K562 (cell line): ENCODE data around the gene RPP14. TPM values are rescaled to one million over a fixed set of nuclear protein-coding genes. Genes with fewer than 3 reads are reported as not detected.
A peak's percentile ranks its signal among the peaks of the same experiment; 100 is the strongest.

Source experiments
- ATAC-seq: fragments of 200-7000 bp; cut with Tn5 transposase; 3 replicates; pipeline ENCODE4 v1.9.1; 2020; ENCODE audit warnings: moderate library complexity
- BruUV-seq: library from RNA; stranded (reverse); fragments of 400-500 nt; replicated peaks from 2 replicates; lab custom pipeline; 2021; lab: Mats Ljungman, UMichigan
- CTCF ChIA-PET: fragments of 300-600 bp; formaldehyde crosslinking; extraction: SDS; loops from one replicate; lab custom pipeline; 2021; ENCODE audit warnings: low intra/inter-chr PET ratio; lab: Yijun Ruan, JAX
- POLR2A ChIA-PET: fragments of 300-600, 350-650 bp; sonication (Branson Sonifier 250); formaldehyde crosslinking; extraction: SDS; loops from one replicate; lab custom pipeline; 2021; ENCODE audit warnings: antibody characterized with exemption, inconsistent platforms; lab: Yijun Ruan, JAX
- DNase-seq, 4 experiments: peaks; one replicate each; pipeline versions ENCODE4 v3.0.0 to v3.0.0-alpha.2; 2011 to 2018; ENCODE audit warnings: low spot score in 3 of 4, mixed read lengths in 3 of 4; ENCODE audit errors: extremely low read depth in 1 of 4
- FAIRE-seq: peaks from 2 replicates; lab custom pipeline; 2011; peaks lifted over from hg19 to GRCh38; lab: Jason Lieb, UNC
- H2AFZ ChIP-seq: 2 replicates; pipeline ENCODE4 v1.6.0; 2011; ENCODE audit warnings: low read depth, low read length, control low read depth, inconsistent platforms
- H3K27ac ChIP-seq: fragments of 200-600 bp; 3 replicates; pipeline ENCODE4 v1.8.0; 2011; ENCODE audit warnings: low read depth, mild to moderate bottlenecking, control low read depth, inconsistent platforms, low read length, moderate library complexity, mixed read lengths; ENCODE audit errors: extremely low read depth
- H3K27me3 ChIP-seq, 2 experiments: fragments of 300-600 bp in 1 of 2; 2 replicates in 1 of 2; 3 replicates in 1 of 2; pipeline versions ENCODE4 v1.6.0 to v1.8.0; 2011; ENCODE audit warnings: inconsistent platforms in 2 of 2, low read length in 2 of 2, mild to moderate bottlenecking in 1 of 2, mixed read lengths in 1 of 2, moderate library complexity in 1 of 2; ENCODE audit not compliant: control insufficient read depth in 2 of 2, insufficient read depth in 2 of 2
- H3K36me3 ChIP-seq: fragments of 300-600 bp; 3 replicates; pipeline ENCODE4 v1.8.0; 2011; ENCODE audit warnings: mild to moderate bottlenecking, low read length, inconsistent platforms; ENCODE audit not compliant: control insufficient read depth, insufficient read depth
- H3K4me1 ChIP-seq, 2 experiments: fragments of 200-600 bp in 1 of 2; replicated peaks in 1 of 2; 2 replicates in 1 of 2; 3 replicates in 1 of 2; pipeline versions ENCODE4 v1.5.1 to v1.8.0; 2011; ENCODE audit warnings: inconsistent platforms in 2 of 2, low read length in 2 of 2, mild to moderate bottlenecking in 1 of 2, mixed read lengths in 1 of 2, moderate library complexity in 1 of 2; ENCODE audit not compliant: control insufficient read depth in 2 of 2, insufficient read depth in 2 of 2
- H3K4me2 ChIP-seq: 2 replicates; pipeline ENCODE4 v1.6.1; 2011; ENCODE audit warnings: low read length, control low read depth, inconsistent platforms, mixed read lengths; ENCODE audit not compliant: insufficient read depth
- H3K4me3 ChIP-seq: fragments of 200-600 bp; sonication (generic), shearing (Covaris generic); 2 replicates; pipeline ENCODE4 v1.5.1; 2016; ENCODE audit warnings: control low read depth, inconsistent platforms
- H3K79me2 ChIP-seq: fragments of 200-600 bp; 3 replicates; pipeline ENCODE4 v1.8.0; 2011; ENCODE audit warnings: low read length, inconsistent platforms; ENCODE audit not compliant: control insufficient read depth, insufficient read depth
- H3K9ac ChIP-seq, 2 experiments: 2 replicates each; pipeline versions ENCODE4 v1.6.0 to v1.6.1; 2011; ENCODE audit warnings: low read depth in 2 of 2, low read length in 2 of 2, control low read depth in 1 of 2, inconsistent platforms in 1 of 2, mild to moderate bottlenecking in 1 of 2, mixed read lengths in 1 of 2; ENCODE audit not compliant: insufficient read depth in 1 of 2
- H3K9me1 ChIP-seq: one replicate; pipeline ENCODE4 v1.6.0; 2011; ENCODE audit warnings: inconsistent platforms, mild to moderate bottlenecking, low read length, moderate library complexity; ENCODE audit not compliant: control insufficient read depth, insufficient read depth
- H3K9me3 ChIP-seq: replicated peaks from 2 replicates; pipeline ENCODE4 v1.5.1; 2011; ENCODE audit warnings: low read depth, low read length, inconsistent platforms; ENCODE audit not compliant: control insufficient read depth, insufficient read depth
- H4K20me1 ChIP-seq: replicated peaks from 2 replicates; pipeline ENCODE4 v1.6.1; 2011; ENCODE audit warnings: low read length, inconsistent platforms, mixed read lengths; ENCODE audit not compliant: control insufficient read depth, insufficient read depth
- ARID1B ChIP-seq: fragments of 450-650 bp; IDR thresholded peaks from 2 replicates; pipeline ENCODE4 v1.6.1; 2016; ENCODE audit warnings: antibody characterized with exemption, mild to moderate bottlenecking, inconsistent platforms
- DPF2 ChIP-seq: fragments of 450-650 bp; IDR thresholded peaks from 2 replicates; pipeline ENCODE4 v1.6.1; 2016
- L3MBTL2 ChIP-seq: fragments of 450-650 bp; IDR thresholded peaks from 2 replicates; pipeline ENCODE4 v1.6.1; 2016; ENCODE audit warnings: mild to moderate bottlenecking, moderate library complexity
- LEF1 ChIP-seq: fragments of 450-650 bp; IDR thresholded peaks from 2 replicates; pipeline ENCODE4 v1.6.1; 2016; ENCODE audit warnings: mild to moderate bottlenecking
- MEIS2 ChIP-seq: fragments of 450-650 bp; IDR thresholded peaks from 2 replicates; pipeline ENCODE4 v1.6.1; 2014; ENCODE audit warnings: mild to moderate bottlenecking; ENCODE audit not compliant: partially characterized antibody
- NFIC ChIP-seq: fragments of 450-650 bp; IDR thresholded peaks from 2 replicates; pipeline ENCODE4 v1.6.1; 2017; ENCODE audit warnings: mild to moderate bottlenecking, inconsistent platforms
- NR2C1 ChIP-seq, 2 experiments: fragments of 450-650 bp; IDR thresholded peaks; 2 replicates each; pipeline ENCODE4 v1.6.1; 2017; ENCODE audit warnings: mild to moderate bottlenecking in 2 of 2, antibody characterized with exemption in 1 of 2, inconsistent platforms in 1 of 2, missing compliant biosample characterization in 1 of 2, missing genetic modification characterization in 1 of 2
- TEAD4 ChIP-seq, 2 experiments: sonication (generic) in 1 of 2; formaldehyde crosslinking in 1 of 2; IDR thresholded peaks; 2 replicates each; pipeline versions ENCODE4 v1.6.1 to v1.8.0; 2012 to 2022; ENCODE audit warnings: borderline replicate concordance in 1 of 2, inconsistent platforms in 1 of 2, low read length in 1 of 2, mild to moderate bottlenecking in 1 of 2, missing genetic modification reagents in 1 of 2
- ZFP30 ChIP-seq: fragments of 250-450 bp; sonication (Bioruptor Pico); IDR thresholded peaks from 2 replicates; pipeline ENCODE4 v1.8.0; 2022; ENCODE audit warnings: moderate library complexity, mild to moderate bottlenecking, inconsistent platforms, borderline replicate concordance
- WGBS: fragments of 100-300 bp; shearing (Covaris generic); methylation state at CpG from one replicate; pipeline ENCODE4 v1.1.6; 2016; ENCODE audit warnings: low coverage, mixed read lengths; ENCODE audit not compliant: insufficient coverage; ENCODE audit errors: missing lambda C conversion rate; 5-methylcytosine and 5-hydroxymethylcytosine counted together
- in situ Hi-C: fragments of 300-500 bp; cut with MboI; formaldehyde crosslinking; loops from 4 replicates; pipeline ENCODE4 v1.15.0; 2018; ENCODE audit warnings: inconsistent platforms, mixed read lengths
- intact Hi-C: fragments of 100-400 bp; cut with micrococcal nuclease; formaldehyde crosslinking; loops from 2 replicates; pipeline ENCODE4 v1.14.2; 2022
- polyA plus RNA-seq, 8 experiments: library from polyadenylated mRNA; depleted of rRNA in 4 of 8; stranded (reverse) in 5 of 8; unstranded in 3 of 8; fragments of >200 nt; fragmentation: Nextera tagmentation in 2 of 8; fragmentation: Illumina TruSeq in 1 of 8; extraction: Ambion mirVana in 2 of 8; extraction: Trizol in 1 of 8; gene quantifications; 2 replicates each; pipeline versions ENCODE4 v1.2.1 to v1.2.3, GENCODE V29; 2011 to 2014; ENCODE audit warnings: inconsistent platforms in 1 of 8, missing spikeins in 1 of 8
- total RNA-seq, 7 experiments: library from RNA; depleted of rRNA in 6 of 7; stranded (reverse); fragments of >200 nt in 6 of 7; fragmentation: Illumina TruSeq in 2 of 7; extraction: Trizol in 2 of 7; gene quantifications; 2 replicates each; pipeline versions ENCODE4 v1.2.1 to v1.2.3, GENCODE V29; 2011 to 2021; ENCODE audit warnings: low replicate concordance in 1 of 7
- TF ChIP-seq, protein P1 (sequence below): sonication (generic); formaldehyde crosslinking; IDR thresholded peaks from 2 replicates; pipeline ENCODE4 v1.4.0; 2020; ENCODE audit warnings: mild to moderate bottlenecking, missing genetic modification reagents
- TF ChIP-seq, protein P2 (sequence below): fragments of 450-650 bp; IDR thresholded peaks from 2 replicates; pipeline ENCODE4 v1.6.1; 2016

Gene RPP14
- total and polyA plus RNA-seq, 9 of the 15 experiments (the other 6 are each of a cell fraction or from before 2014, with no cell fraction given) = 13.5 to 20.8 (median 15.4) TPM

DNA sequence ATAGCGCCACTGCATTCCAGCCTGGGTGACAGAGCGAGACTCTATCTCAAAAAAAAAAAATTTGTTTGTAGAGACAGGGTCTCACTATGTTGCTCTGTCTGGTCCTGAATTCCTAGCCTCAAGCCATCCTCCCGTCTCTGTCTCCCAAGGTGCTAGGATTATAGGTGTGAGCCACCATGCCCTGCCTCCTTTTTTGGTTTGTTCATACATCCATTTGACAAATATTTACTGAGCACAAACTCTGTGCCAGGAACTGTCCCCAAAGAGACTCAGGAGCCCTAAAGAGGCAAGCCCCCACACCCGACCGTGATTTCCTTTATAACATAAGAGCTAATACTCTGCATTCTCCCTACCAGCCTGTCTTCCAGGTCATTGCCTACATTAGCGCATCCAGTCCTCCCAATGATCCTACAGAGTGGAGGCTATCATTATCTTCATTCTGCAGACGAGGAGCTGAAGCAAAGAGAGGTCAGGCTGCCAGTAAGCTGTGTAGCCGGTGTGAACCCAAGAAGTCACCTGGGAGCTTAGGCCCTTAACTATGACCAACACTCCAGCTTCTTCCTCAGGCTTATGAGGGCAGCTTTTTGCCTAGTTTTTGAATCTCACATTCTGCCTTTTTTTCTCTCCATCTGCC lies 20.3 kb downstream of the RPP14 start (continued):
- TF ChIP-seq, protein P1, sequence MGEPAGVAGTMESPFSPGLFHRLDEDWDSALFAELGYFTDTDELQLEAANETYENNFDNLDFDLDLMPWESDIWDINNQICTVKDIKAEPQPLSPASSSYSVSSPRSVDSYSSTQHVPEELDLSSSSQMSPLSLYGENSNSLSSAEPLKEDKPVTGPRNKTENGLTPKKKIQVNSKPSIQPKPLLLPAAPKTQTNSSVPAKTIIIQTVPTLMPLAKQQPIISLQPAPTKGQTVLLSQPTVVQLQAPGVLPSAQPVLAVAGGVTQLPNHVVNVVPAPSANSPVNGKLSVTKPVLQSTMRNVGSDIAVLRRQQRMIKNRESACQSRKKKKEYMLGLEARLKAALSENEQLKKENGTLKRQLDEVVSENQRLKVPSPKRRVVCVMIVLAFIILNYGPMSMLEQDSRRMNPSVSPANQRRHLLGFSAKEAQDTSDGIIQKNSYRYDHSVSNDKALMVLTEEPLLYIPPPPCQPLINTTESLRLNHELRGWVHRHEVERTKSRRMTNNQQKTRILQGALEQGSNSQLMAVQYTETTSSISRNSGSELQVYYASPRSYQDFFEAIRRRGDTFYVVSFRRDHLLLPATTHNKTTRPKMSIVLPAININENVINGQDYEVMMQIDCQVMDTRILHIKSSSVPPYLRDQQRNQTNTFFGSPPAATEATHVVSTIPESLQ (CRISPR knock-in tag) = no peak
- peak; percentile 36; the same call in 1 of the 2 replicates for TF ChIP-seq NR2C1 (IDR thresholded peaks at IDR 0.05)
- TF ChIP-seq NR2C1 (tag; IDR thresholded peaks at IDR 0.05) = peak; percentile 39; the same call in 1 of the 2 replicates
- TF ChIP-seq, all 486 proteins: peak for 11

DNA sequence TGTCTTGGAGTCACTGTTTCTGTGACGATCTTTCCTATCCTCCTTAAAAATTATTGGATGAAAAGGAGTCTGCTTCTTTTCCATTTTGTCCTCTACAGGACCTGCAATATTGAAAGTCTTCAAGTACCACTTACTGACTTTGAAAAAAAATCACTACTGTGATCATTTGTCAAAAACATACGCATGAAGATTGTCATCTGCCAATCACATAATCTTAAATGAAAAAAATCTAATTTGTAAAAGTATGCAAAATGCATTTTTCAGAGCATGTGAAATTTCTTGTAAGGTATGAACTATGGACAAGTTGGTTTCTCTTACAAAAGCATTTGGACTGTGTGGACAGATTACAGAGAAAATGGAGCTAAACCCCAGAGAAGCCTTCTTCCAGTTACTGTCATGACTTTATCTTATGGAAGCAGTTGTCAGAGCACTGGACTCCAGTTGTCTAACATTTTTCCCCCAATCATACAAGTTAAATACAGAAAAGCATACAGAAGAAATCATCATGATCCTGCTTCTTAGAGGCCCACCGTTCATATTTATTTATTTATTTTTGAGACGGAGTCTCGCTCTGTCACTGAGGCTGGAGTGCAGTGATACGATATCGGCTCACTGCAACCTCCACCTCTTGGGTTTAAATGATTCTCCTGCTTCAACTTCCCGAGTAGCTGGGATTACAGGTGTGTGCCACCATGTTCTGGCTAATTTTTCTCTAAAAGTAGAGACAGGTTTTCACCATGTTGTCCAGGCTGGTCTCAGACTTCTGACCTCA lies 23.3 kb downstream of the RPP14 start:
- H4K20me1 ChIP-seq = no peaks in the 10 kb centered on the region
- H2AFZ ChIP-seq = peak overlapping the region; percentile 34
- CTCF ChIA-PET = interaction anchor here (0.7 kb wide), 1 partner anchor 179 kb away, joined by 4 read pairs; no protein-coding TSS in a partner anchor
- no peaks in the 10 kb centered on the region for H3K9me3 ChIP-seq
- no peak overlapping the region for H3K4me2 ChIP-seq
- H3K9me1 ChIP-seq = no peaks in the 10 kb centered on the region
- H3K79me2 ChIP-seq = peaks cover 14% of the 10 kb centered on the region
- POLR2A ChIA-PET = interaction anchor here (0.9 to 1.3 kb wide), 2 partner anchors 9 to 21 kb away, joined by 3 to 4 read pairs; no protein-coding TSS in a partner anchor
- no TSS peak for BruUV-seq
- H3K9ac ChIP-seq = no peak overlapping the region
- intact Hi-C loops = no loop called here
- peak overlapping the region; percentile 37; the same call in 1 of the 3 replicates for H3K27ac ChIP-seq
- peak in 2 of 4 experiments; percentile 31 to 66 for DNase-seq
- no peak overlapping the region for H3K4me3 ChIP-seq
- no peaks in the 10 kb centered on the region for H3K36me3 ChIP-seq
- 10% methylated on average over 8 of the region's 8 CpGs for WGBS
- H3K27me3 ChIP-seq = no peaks in the 10 kb centered on the region
- FAIRE-seq = peak; percentile 46
- peak; percentile 40 for ATAC-seq
- in situ Hi-C loops = loop anchor here (5.0 kb wide), 1 partner anchor 83 kb away; no protein-coding TSS in a partner anchor
- H3K4me1 ChIP-seq = peaks cover 16 to 17% of the 10 kb centered on the region in 2 experiments; a peak in 4 of 5 replicates
- TF ChIP-seq ZFP30 (CRISPR knock-in tag) (no peak), TEAD4 (IDR thresholded peaks at IDR 0.05; ENCODE audit: low read length) (peak; percentile 49), TEAD4 (CRISPR knock-in tag; IDR thresholded peaks at IDR 0.05; ENCODE audit: borderline replicate concordance) (no peak), MEIS2 (peak; percentile 80), DPF2 (peak; percentile 67), L3MBTL2 (no peak), ARID1B (peak; percentile 82), NFIC (peak; percentile 15; the same call in 1 of the 2 replicates), LEF1 (0 out of 2 replicates have a peak, but pooled peaks have one; percentile 36)
- TF ChIP-seq, protein P2, sequence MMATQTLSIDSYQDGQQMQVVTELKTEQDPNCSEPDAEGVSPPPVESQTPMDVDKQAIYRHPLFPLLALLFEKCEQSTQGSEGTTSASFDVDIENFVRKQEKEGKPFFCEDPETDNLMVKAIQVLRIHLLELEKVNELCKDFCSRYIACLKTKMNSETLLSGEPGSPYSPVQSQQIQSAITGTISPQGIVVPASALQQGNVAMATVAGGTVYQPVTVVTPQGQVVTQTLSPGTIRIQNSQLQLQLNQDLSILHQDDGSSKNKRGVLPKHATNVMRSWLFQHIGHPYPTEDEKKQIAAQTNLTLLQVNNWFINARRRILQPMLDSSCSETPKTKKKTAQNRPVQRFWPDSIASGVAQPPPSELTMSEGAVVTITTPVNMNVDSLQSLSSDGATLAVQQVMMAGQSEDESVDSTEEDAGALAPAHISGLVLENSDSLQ = peak; percentile 41; the same call in 1 of the 2 replicates
